Stomach (tissue), 4 donors: ENCODE results near the gene WDR48.

Experiments used
- EP300 ChIP-seq: sonication (generic); formaldehyde crosslinking; IDR thresholded peaks from one replicate; pipeline ENCODE4 v1.6.1; 2017; ENCODE audit warnings: antibody characterized with exemption
- TF ChIP-seq, protein P1 (sequence below), 7 experiments: fragments of 450-650 bp in 4 of 7; fragments of 200-600 bp in 3 of 7; sonication (generic) in 3 of 7; IDR thresholded peaks; one replicate each; pipeline ENCODE4 v1.5.1; 2016 to 2019; ENCODE audit warnings: antibody characterized with exemption in 7 of 7, control low read depth in 2 of 7, mild to moderate bottlenecking in 1 of 7

DNA sequence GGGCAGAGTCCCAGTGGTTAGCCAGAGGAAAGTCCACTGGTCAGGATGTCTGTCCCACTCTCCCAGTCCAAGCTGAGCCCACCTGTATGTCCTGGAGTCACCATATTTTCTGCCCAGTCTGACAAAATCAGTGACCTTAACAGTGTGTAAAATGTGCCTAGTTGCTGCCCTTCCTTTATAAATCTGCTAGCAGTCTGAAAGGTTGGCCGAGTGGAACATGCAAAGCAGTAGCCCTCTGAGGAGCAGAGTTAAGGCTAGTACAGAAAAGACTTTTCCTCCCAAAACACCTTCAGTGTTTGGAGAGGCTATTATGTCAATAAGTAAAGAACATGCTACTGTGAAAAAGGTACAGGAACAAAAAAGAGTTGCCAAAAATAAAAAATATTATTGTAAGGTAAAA lies 71.0 kb downstream of the WDR48 start:
- no peak for TF ChIP-seq EP300
- TF ChIP-seq, protein P1, sequence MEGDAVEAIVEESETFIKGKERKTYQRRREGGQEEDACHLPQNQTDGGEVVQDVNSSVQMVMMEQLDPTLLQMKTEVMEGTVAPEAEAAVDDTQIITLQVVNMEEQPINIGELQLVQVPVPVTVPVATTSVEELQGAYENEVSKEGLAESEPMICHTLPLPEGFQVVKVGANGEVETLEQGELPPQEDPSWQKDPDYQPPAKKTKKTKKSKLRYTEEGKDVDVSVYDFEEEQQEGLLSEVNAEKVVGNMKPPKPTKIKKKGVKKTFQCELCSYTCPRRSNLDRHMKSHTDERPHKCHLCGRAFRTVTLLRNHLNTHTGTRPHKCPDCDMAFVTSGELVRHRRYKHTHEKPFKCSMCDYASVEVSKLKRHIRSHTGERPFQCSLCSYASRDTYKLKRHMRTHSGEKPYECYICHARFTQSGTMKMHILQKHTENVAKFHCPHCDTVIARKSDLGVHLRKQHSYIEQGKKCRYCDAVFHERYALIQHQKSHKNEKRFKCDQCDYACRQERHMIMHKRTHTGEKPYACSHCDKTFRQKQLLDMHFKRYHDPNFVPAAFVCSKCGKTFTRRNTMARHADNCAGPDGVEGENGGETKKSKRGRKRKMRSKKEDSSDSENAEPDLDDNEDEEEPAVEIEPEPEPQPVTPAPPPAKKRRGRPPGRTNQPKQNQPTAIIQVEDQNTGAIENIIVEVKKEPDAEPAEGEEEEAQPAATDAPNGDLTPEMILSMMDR (IDR thresholded peaks at IDR 0.05), result no peak
